ENCODE data around the gene ATOH8.
A peak's percentile ranks its signal among the peaks of the same experiment; 100 is the strongest.
"Not testable (repeated sequence)": the region's sequence is repeated elsewhere in the genome, so short reads cannot be mapped to it uniquely, and the experiment has no call there.

Gene ATOH8

GRCh38 chr2:85810371-85811179 lies 56.8 kb downstream of the ATOH8 start:
- DNase-seq = no peak

- no peak for DNase-seq
Measured at GRCh38 chr2:85811180-85812093, 57.6 kb downstream of the ATOH8 start.

- no peak for DNase-seq
Measured at GRCh38 chr2:85812094-85812735, 58.4 kb downstream of the ATOH8 start.

- DNase-seq = no peak
Measured at GRCh38 chr2:85813211-85813981, 59.6 kb downstream of the ATOH8 start.

GRCh38 chr2:85813982-85814801 lies 60.4 kb downstream of the ATOH8 start:
- peak; percentile 18 for DNase-seq

DNA sequence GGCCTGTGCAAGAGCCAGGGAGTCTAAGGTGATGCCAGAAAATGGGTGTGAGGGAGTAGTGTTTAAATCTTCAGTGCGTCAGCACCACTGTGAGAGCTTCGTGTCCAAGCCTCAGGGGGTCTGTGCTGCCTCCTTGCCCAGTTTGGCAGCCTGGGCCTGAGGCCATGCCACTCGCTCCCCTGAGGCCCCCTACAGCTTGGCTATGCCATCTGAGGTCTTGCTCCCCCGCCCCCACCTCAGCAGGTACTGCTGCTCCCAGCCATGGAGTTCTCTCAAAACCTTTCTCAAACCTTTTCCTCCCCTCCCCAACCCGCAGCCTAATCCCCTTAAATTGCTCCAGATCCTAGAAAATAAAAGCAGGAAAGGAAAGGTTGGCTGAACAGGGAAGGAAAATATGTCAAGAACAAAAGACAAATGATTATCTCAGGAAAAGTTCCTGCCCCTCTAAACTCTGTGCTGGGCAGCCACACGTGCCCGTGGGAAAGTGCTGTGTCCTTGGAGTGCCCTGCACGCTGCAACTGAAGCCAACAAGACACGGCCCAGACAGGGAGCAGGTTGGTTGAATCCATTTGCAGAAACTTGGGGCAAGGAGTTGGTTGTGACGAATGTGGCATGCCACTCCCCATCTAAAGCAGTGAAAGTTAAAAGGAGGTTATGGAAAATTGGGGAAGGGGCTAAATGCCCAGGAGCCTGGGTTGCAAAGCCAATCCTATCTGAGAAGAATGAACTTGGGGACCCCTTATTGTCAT lies 61.2 kb downstream of the ATOH8 start:
- DNase-seq = no peak

DNA sequence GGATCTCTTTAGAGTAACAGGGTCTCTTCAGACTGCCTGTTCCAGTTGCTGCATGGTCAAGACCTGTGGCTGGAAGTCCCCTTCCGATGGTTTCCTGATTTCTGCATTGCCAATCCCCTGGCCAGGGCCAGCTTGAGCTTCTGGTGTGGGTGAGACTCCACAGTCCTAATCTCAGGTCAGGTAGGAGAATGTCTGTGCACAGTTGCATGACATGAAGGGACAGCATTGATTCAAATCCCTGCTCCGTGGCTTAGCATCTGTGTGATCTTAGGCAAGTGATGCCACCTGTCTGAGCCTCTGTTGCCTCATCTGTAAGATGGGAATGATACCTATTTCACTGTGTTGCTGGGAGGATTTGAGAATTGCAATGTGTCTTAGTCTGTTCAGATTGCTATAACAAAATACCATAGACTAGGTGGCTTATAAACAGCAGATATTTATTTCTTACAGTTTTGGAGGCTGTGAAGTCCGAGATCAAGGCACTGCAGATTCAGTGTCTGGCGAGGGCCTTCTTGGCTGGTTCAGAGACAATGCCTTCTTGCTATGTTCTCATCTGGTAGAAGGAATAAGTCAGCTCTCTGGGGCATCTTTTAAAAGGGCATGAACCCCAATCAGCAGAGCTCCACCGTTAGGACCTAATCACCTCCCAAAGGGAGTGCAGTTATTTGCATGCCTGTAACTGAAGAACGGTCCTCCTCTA lies 66.2 kb downstream of the ATOH8 start:
- no peak for DNase-seq

- no peak for DNase-seq
Measured at GRCh38 chr2:85822766-85823165, 69.0 kb downstream of the ATOH8 start.

DNA sequence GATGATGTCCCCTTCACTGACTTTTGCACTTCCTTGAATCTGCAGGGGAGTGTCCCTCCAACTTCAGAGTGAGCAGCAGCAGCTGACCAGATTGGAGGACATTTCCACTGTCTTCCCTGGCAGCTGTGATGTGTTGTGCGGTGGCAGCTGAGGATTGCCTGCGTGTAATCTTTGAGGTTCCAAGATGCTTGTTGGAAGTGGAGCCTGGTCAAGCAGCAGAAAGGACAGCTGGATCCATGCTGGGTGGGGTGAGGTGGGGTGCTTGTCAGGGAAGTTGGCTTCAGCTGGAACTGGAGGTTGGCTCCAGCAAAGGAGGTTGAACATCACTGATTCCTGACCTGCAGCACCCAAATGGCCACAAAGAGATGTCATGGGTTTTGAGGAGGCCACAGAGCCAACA lies 70.2 kb downstream of the ATOH8 start:
- DNase-seq = no peak

DNA sequence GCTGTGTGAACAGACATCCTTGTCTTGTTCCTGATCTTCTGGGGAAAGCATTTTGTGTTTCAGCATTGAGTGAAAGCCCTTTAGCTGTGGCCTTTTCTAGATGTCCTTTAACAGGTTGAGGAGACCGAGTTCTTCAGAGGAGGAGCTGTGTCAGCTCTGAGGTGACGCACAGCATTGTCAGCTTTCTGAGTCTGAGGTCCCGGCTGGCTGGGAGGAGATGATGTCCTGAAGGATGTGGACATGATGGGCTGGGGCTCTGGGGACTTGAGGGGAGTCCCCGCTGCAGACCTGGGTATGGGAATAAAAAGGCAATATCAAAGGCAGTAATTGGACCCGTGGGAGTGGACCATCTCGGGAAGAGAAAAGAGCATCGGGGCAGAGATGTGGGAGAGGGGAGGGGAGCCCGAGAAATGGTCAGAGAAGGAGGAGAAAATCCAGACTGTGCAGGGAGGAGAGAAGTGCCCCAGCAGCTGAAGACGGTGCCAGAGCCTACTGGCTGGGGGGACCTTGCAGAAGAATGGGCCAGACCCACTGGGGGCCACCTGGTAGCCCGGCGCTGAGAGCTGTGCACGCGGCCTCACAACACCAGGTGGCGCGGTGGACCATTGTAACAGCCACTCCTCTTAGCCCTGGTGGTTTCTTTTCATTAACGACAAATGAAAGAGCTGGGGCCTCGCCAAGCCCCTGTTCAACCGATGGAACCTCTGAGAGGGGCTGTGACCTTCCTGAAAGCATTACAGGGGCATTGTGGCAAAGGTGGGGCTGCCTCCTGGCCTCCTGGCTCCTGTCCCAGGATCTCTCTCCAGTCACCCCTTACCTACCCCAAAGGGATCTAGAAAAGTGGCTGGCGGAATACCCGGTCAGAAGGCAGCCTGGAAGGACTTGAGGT lies 73.4 kb downstream of the ATOH8 start:
- no peak for DNase-seq

DNA sequence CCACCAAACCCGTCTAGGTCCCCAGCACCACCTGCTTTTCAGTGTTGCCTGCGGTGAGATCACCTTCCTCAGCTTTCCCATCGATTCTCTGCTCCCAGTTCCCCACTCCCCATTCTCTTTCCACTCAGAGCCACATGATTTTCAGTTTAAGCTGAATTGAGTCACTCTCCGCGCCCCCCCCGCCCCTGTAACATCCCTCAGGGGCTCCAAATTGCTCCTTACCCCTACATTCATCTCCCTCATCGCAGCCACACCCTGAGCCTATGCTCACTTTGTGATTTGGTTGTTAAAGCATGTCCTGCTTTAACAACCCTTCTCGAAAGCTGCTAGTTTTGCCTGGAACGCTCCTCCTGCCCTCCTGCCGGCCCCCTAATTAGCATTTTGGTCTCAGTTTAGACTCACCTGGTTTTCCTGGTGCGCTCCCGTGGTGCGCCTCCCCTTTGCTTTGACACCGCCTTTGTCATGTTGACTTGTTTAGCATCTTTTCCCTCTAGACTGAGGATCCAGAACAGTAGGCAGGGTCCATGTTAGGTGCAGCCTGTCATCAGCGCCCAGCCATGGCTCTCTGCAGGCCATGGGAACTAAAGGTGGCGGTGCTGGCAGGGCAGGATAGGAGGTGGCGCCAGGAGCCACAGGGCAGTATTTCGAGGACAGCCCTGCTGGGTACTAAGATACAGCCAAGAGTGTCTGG lies 74.2 kb downstream of the ATOH8 start:
- no peak for DNase-seq

DNA sequence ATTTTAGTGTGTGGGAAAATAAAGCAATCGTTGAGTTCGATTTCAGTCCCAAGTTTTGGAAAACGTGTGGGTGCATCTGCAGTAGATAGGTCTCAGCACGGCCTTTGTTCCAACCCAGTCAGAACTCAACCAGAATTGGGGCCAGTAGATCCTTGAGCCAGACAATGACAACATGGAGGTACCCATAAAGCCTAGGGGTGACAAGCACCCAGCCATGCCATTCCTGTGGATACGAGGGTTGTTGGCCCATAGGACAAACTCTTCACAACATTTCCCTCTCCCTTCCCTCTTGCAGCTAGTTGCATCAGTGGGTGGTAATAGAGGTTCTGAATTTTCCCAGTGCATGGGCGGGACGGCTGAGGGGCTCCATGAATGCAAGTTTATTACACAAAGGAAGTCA lies 74.9 kb downstream of the ATOH8 start:
- no peak for DNase-seq

GRCh38 chr2:85829394-85829793 lies 75.6 kb downstream of the ATOH8 start:
- DNase-seq = not testable (repeated sequence)

GRCh38 chr2:85830645-85831044 lies 76.9 kb downstream of the ATOH8 start:
- DNase-seq = no peak

- DNase-seq = no peak
Measured at GRCh38 chr2:85831735-85832134, 77.9 kb downstream of the ATOH8 start.

GRCh38 chr2:85834466-85834865 lies 80.7 kb downstream of the ATOH8 start:
- no peak for DNase-seq
